ENCODE results near the gene TOR2A. TPM values are rescaled to one million over a fixed set of nuclear protein-coding genes. Genes with fewer than 3 reads are reported as not detected.
A peak's percentile ranks its signal among the peaks of the same experiment; 100 is the strongest.

TOR2A gene
- total RNA-seq, 3 donors from 2014 or later, result 9.5 to 16.7 (median 9.6) TPM

DNA sequence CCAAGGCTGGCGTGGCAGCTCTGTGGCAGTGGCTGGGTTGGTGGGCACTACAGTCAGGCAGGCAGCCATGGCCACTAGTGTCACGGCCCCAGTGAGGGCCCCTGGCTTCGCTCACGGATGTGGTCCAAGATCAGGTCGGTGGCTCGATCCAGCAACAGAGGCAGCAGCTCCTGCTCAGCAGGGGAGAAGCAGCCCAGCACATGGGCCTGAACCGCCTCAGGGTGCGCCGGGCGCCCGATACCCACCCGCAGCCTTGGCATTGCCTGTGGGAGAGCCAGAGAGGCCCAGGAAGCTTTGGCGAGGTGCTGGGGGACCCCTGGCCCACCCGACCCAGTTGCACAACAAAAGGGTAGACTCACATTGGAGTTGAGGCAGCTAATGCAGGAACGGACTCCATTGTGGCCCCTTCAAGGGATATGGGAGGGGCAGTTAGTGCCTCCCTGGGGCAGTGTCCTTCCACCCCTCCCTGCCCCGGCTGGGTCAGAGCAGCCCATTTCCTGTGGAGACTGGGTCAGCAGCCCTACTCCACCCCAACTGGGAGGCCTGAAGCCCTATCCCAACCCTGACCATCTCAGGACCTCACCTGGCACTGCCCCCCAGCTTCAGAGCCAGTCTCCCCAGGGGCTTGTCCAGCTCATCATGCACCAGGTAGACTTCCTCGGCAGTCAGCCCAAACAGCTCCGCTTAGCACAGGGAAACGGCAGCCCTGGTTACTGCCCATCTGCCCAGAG lies 20.9 kb downstream of the TOR2A start:
- intact Hi-C loops (cut with DNase I; ENCODE audit: low total_unique reads), result loop anchor here (1.0 kb wide), 1 partner anchor 109 kb away; no protein-coding TSS in a partner anchor
- no peak overlapping the region for H3K27ac ChIP-seq
- H3K9me3 ChIP-seq, result no peaks in the 10 kb centered on the region
- H3K4me1 ChIP-seq, result peaks cover 3 to 5% of the 10 kb centered on the region in 2 donors
- no peak for TF ChIP-seq POLR2A (IDR thresholded peaks at IDR 0.05)
- TF ChIP-seq, protein P1, sequence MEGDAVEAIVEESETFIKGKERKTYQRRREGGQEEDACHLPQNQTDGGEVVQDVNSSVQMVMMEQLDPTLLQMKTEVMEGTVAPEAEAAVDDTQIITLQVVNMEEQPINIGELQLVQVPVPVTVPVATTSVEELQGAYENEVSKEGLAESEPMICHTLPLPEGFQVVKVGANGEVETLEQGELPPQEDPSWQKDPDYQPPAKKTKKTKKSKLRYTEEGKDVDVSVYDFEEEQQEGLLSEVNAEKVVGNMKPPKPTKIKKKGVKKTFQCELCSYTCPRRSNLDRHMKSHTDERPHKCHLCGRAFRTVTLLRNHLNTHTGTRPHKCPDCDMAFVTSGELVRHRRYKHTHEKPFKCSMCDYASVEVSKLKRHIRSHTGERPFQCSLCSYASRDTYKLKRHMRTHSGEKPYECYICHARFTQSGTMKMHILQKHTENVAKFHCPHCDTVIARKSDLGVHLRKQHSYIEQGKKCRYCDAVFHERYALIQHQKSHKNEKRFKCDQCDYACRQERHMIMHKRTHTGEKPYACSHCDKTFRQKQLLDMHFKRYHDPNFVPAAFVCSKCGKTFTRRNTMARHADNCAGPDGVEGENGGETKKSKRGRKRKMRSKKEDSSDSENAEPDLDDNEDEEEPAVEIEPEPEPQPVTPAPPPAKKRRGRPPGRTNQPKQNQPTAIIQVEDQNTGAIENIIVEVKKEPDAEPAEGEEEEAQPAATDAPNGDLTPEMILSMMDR (IDR thresholded peaks at IDR 0.05), result no peak
- no peak for TF ChIP-seq POLR2AphosphoS5 (IDR thresholded peaks at IDR 0.05)
- no peaks in the 10 kb centered on the region for H3K36me3 ChIP-seq
- H3K27me3 ChIP-seq, result no peaks in the 10 kb centered on the region
- DNase-seq (ENCODE audit: low spot score in 2 of 2), result no peak
- peak overlapping the region; percentile 73 to 88 (median 75) for H3K4me3 ChIP-seq

- TF ChIP-seq, protein P1 (IDR thresholded peaks at IDR 0.05), result no peak
- Histone ChIP-seq H3K36me3 (no peaks in the 10 kb centered on the region), H3K4me1 (peaks cover 3 to 5% of the 10 kb centered on the region in 2 donors), H3K27me3 (no peaks in the 10 kb centered on the region), H3K4me3 (no peak overlapping the region), H3K9me3 (no peaks in the 10 kb centered on the region), H3K27ac (no peak overlapping the region)
- DNase-seq (ENCODE audit: low spot score in 2 of 2), result no peak
- intact Hi-C loops (cut with DNase I; ENCODE audit: low total_unique reads), result no loop called here
These were observed 22.2 kb downstream of the TOR2A start for GRCh38 chr9:127712867-127713266.

GRCh38 chr9:127712371-127712770 lies 22.7 kb downstream of the TOR2A start:
- Histone ChIP-seq H3K27ac (no peak overlapping the region), H3K4me1 (peaks cover 3 to 5% of the 10 kb centered on the region in 2 donors), H3K36me3 (no peaks in the 10 kb centered on the region), H3K9me3 (no peaks in the 10 kb centered on the region), H3K27me3 (no peaks in the 10 kb centered on the region), H3K4me3 (no peak overlapping the region)
- no peak for DNase-seq (ENCODE audit: low spot score in 2 of 2)
- intact Hi-C loops (cut with DNase I; ENCODE audit: low total_unique reads), result no loop called here
- TF ChIP-seq POLR2A (IDR thresholded peaks at IDR 0.05), result no peak
- TF ChIP-seq, protein P1 (IDR thresholded peaks at IDR 0.05), result no peak
- no peak for TF ChIP-seq POLR2AphosphoS5 (IDR thresholded peaks at IDR 0.05)

DNA sequence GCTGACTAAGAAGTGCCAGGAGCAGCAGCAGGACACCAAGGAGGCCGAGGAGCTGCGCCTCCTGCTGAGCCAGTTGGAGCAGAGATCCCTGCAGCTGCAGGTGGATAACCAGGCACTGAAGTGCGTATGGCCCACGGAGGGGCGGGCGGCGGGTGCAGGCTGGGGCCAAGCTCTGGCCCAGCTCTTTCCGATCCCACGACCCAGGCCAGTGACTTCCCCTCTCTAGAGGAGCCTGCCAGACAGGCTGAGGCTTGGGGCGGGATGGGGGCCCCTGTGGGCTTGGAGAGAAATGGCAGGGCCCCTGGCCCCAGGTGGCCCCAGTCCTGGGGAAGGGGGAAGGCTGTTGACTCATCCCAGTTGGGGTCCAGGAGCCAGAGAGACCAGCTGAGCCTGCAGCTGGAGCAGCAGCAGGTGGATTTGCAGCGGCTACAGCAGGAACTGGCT lies 23.2 kb downstream of the TOR2A start:
- H3K4me1 ChIP-seq, result peaks cover 3 to 5% of the 10 kb centered on the region in 2 donors
- H3K4me3 ChIP-seq, result no peak overlapping the region
- H3K9me3 ChIP-seq, result no peaks in the 10 kb centered on the region
- no peaks in the 10 kb centered on the region for H3K27me3 ChIP-seq
- no peak for DNase-seq (ENCODE audit: low spot score in 2 of 2)
- no peak overlapping the region for H3K27ac ChIP-seq
- TF ChIP-seq, protein P1 (IDR thresholded peaks at IDR 0.05), result no peak
- TF ChIP-seq POLR2AphosphoS5 (IDR thresholded peaks at IDR 0.05) (no peak), POLR2A (IDR thresholded peaks at IDR 0.05) (no peak)
- no peaks in the 10 kb centered on the region for H3K36me3 ChIP-seq
- intact Hi-C loops (cut with DNase I; ENCODE audit: low total_unique reads), result no loop called here

- Histone ChIP-seq H3K9me3 (no peaks in the 10 kb centered on the region), H3K27ac (no peak overlapping the region), H3K4me1 (peaks cover 2 to 5% of the 10 kb centered on the region in 2 donors), H3K4me3 (no peak overlapping the region), H3K27me3 (no peaks in the 10 kb centered on the region), H3K36me3 (no peaks in the 10 kb centered on the region)
- no peak for TF ChIP-seq POLR2A (IDR thresholded peaks at IDR 0.05)
- TF ChIP-seq, protein P1 (IDR thresholded peaks at IDR 0.05), result no peak
- DNase-seq (ENCODE audit: low spot score in 2 of 2), result no peak
- intact Hi-C loops (cut with DNase I; ENCODE audit: low total_unique reads), result no loop called here
These were observed 23.8 kb downstream of the TOR2A start for GRCh38 chr9:127711226-127711701.

Data from breast epithelium (tissue), 4 donors.